ENCODE measurements around the gene APBB2.

APBB2 gene

DNA sequence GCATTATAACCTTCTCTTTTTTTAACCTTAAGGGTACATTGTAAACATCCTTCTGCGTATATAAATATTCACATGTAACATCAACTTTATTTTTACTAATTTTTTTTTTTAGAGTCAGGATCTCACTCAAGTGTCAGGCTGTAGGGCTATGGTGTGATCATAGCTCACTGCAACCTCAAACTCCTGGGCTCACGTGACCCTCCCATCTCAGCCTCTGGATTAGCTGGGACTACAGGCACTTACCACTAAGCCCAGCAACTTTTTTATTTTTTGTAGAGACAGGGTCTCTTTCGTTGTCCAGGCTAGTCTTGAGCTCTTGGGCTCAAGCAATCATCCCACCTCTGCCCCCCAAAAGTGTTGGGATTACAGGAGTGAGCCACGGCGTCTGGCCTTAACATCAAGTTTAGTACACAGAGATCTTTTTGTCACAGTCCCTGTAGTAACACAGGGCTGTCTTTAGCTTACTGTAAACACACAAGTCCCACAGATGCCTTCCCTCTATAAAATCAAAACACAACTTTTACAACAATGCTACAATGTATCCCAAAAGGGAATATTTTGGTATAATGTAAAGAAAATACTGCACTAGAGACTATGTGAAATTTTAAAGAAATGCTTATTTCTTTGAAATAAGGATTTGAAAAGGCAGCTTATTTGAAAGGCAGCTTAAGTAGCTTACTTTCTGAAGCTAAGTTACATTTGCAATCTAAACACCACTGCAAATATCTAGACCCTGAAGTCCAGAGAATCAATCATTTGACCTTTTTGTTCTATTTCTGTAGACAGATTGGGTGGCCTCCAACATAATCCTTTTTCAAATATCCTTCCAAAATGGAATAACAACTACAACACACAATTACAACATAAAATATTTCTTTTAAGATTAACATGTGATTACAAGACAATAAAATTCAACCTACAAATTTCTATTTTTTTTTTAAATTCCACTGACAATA lies 116.0 kb downstream of the APBB2 start:
- no peak for DNase-seq (ENCODE audit: low read depth)

DNA sequence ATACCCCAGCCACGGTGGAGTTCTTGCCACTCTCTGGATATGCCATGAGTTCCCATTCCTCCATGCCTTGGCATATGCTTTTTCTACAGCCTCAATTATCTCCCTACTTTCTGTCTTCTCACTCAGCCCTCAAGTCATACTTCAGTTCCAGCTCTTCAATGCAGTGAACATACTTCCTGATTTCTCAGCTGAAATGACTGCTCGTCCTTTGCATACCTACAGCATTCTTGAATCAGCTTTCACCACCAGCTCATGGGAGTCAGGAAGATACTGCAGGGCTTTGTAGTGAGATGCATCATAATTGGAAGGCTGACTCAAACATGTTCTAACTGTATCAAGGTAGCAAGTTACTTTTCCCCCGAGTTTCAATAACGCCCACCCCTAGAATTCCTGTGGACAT lies 118.4 kb downstream of the APBB2 start:
- DNase-seq (ENCODE audit: low read depth) = no peak

DNA sequence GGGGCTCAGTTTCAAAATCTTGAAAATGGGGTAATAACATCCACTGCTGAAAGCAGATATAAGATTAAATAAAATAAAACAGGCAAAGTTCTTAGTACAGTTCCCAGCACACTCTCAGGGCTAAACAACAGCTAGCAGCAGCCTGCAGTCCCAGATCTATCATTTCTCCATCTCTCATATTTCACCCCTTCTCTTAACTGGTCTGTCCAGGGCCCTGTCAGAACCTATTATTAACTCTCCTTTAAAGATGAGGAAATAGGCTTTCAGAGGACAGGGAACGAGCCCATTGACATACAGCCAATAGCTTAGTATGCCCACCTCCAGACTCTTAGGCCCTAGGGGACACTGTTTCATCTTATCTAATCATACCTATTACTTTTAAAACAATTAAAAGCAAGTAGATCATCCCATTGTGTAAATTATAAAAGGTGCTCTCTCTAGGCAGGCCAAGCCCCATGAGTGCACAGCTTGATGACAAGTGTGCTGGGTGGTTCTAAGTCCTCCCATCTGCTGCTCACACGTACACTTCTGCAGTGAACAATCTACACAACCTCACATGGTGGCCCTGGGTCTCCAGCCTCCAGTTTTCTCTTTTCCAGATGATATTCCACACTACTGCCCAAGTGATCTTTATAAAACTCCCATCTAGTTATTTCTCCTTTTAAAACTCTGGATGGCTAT lies 119.0 kb downstream of the APBB2 start:
- DNase-seq (ENCODE audit: low read depth) = no peak

DNA sequence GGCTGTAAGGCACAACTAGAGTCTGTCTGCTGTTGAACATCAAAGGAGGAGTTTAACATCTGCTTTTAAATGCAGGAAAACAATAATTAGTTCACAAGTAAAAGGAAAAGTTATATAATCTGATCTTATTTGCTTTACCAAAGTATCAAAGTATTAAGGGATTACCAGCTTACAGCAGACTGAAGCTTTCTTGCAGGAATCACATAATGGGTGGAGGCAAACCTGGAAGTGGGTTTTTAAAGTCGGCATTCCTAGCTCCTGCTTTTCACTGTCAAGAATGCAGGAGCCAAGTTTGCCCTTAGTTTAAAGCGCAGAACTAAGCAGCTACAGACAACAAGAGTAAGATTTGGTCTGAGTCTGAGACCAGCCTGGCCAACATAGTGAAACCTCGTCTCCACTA lies 122.2 kb downstream of the APBB2 start:
- DNase-seq (ENCODE audit: low read depth) = no peak

DNA sequence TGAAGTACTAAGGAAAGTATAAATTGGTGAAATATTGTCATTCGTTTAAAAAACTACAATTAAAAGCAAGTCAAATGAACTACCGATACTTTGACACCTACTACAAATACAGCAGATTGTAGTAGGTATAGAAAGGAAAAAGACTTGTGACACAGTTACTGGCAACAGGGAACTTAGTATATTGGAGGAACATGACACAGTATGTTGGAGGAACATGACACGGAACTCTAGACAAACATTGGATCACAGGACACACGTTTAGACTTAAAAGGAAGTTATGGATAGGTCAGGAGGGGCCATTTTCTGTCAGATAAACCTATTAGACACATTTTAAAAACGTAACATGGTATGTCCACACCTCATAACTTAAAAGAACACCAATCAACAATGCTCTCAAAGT lies 132.5 kb downstream of the APBB2 start:
- DNase-seq (ENCODE audit: low read depth) = no peak

DNA sequence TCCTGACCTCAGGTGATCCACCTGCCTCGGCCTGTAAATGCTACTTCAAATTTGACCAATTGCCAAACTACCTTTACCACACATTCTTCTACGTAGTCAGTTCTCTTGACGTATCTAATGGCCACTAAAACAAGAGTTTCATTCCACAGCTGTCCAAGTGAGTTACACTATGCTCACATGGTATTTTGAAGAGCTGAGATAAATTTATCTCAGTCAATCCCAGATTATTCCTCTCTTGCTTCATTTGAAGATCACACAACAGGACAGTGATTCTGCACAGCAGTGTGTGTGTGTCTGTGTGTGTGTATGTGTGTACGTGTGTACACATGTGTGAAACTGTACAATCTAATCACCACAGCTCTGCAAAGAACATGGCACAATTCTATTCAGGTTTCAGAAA lies 133.4 kb downstream of the APBB2 start:
- DNase-seq (ENCODE audit: low read depth) = no peak

DNA sequence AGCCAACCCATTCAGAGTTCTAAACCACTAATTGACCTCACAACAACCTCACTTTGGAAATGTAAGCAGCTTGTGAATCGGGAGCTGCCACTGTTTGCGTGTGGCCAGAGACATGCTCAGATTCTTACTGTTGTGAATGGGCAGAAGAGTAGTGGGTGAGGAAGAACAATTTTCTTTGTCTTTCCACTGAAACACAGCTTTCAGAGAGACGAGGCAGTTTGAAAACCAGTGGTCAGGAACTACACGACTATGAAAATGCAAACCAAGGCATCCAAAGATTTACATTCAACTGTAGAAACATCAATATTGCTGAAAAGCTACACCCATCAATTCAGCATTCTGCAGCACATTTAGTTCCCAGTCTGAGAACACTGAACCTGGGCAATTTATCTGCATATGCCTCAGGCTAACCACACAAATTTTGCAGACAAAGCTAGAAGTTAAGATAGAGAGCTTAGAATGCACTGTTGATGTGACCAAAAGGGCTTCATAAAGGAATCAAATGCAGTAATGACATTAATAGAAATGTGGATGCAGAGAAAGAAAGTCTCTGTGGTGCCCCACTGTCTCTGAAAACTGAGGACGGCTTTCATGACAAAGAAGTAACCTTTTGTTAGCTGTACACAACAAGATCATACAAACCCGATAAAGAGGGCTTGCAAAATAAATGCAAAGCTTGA lies 134.3 kb downstream of the APBB2 start:
- no peak for DNase-seq (ENCODE audit: low read depth)

DNA sequence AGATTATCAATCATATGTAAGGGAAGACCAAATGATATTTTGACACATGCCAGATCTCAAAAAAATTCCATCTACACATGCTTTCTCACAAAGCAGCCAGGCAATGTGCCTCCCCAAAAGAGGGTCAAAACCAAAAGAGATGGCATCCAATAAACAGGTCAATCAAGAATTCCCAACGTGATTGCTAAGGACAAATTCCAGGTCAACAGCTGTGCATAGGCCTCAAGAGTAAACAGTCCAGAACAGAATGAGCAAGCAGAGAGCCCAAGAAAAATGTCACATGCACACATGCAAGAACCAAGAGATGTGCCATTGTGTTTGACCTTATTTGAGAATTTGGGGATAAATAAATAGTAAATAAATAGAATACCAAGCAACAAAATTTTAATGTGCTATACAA lies 136.7 kb downstream of the APBB2 start:
- DNase-seq (ENCODE audit: low read depth) = no peak

DNA sequence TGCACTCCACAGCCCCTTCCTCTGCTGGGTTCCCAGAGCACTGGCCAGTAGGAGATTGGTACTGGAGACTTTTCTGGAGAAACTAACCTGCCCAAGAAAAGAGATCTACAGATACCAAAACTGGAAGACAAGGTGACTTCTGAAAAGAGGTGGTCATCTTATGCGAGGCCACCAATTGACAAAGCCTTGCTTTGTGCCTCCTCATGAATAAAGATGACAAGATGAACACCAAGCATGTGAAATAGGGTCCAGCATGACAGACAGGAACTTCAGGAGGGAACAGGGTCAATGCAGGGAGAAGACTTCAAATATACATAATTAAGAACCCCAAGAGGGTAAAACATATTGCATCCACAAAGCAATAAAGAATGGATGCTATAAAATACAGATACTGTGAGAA lies 137.9 kb downstream of the APBB2 start:
- DNase-seq (ENCODE audit: low read depth) = no peak

DNA sequence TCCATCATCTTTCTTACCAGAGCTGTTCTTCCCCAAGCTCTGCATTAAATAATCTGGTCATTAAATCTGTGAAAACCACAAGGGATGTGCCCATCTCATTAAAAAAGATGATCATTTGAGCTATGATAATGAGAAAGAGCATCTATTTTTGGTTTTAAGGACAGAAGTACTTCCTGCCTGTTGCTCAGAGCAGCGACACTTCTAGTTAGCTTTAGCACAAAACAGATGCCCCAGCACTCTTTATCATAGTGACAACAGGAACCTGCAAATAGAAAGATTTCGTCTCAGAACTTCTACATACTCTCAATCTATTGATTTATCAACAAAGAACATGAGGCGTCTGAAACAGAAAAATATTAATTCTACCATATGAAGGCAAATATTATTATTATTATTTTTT lies 140.1 kb downstream of the APBB2 start:
- no peak for DNase-seq (ENCODE audit: low read depth)

DNA sequence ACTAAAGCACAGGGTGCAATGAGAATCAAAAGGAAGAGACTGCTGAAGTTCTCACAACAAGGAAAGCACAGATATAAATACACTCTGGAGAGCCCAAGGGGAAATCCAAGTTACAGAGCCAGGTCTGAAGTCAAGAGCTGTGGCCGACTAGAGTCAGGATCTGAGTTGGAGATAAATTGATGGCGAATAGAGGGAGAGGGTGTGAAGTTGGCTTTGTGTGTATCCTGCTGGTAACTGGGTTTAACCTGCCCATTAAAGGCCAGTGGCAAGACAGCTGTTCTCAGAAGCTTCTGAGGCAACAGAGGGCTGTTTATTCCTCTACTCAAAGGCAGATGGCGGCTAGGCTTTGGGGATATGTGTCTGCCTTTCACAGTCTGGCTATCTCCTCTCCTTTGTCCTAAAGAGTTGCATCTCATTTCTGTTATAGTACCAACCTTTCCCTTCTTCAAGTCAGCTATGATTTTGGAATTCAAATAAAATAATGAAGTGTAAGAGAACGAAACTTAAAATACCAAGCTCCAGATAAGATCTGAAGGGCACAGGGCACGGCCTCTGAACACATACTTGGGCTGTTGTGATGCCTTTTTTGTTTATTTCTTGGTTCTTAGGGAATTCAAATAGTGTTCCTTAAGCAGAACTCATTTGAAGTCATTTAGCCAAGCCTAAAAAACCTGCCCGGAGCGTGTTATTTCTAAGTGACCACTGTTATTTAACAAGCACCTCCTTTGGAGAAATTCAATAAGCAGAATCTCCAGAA lies 142.1 kb downstream of the APBB2 start:
- DNase-seq (ENCODE audit: low read depth) = no peak

DNA sequence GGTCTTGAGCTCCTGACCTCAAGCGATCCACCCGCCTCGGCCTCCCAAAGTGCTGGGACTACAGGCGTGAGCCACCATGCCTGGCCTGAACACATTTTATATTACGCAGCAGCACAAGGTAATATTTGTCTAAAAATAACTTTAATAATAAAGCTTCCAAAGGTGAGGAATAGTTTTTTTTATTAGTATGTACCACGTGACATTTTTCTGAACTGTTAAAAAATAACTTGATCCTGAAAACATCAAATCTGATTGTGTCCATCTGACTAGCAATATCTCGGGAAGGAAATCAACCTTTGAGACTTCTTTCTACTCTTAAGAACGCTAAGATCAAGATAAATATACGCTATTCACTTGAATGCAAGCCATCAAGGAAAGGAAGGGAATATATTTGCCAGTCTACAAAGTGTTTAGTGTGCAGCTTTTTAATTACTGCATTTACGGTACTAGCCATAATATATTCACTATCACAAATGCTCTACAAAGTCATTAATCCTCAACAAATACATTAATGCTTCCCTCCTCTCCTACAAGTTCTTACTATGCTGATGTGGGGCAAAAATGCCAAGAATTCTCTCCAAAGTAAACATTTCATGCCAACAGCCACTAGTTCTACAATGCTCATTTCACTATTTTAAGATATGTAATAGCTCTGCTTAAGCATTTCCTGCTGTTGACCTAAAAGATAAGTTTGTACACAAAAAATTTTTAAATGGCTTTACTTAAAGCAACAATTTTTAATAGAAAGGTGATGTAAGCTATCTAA lies 143.6 kb downstream of the APBB2 start:
- no peak for DNase-seq (ENCODE audit: low read depth)

DNA sequence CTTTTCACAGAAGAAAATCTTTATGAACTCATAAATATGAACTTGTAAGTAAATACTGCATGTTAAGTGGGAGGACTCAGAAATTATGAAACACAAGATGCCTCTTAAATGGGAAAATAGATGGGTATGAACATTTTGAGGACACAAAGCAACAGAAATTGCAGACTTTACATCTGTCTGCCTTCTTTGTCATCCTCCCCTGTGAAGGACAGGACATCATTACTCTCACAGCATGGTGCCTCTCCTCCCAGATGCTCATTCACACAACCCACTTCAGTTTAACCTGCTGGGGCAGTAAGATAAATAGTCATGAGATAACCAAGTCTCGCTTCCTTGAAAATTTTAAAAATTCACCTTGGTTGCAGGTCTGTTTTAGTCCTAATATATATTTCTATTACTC lies 144.5 kb downstream of the APBB2 start:
- no peak for DNase-seq (ENCODE audit: low read depth)

DNA sequence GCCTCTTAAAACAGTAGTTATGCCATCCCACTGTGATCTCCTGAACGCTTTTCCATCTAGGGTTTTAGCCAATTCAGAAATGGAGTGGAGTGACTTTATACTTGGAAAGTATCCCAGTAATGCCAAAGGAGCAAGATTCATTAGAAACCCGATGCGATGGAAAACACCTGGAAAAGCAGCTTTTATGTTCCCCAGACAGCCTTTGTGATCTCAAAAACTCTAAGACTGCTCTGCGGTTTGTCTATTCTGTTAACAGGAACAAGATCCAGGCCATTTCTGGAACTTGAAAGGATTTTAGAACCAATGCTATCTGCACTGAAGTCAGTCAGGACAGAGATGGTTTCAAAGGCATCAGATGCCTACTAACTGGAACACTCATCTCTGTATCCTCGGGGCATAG lies 145.1 kb downstream of the APBB2 start:
- no peak for DNase-seq (ENCODE audit: low read depth)

DNA sequence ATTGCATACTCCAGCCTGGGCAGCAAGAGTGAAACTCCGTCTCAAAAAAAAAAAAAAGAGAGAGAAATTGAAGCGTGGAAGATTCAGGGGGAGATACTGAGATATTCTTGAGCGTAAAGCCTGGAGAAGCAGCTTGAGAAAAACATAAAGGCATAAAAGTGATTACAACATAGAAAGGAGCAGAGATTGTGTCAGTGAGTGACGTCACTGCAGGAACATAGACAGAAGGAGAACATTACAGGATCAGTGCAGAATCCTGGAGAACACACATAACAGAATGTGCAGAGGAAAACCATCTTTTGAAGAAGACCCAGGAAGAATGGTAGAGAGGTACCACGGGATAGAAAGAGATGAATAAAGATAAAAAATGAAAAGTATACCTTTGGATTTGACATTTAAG lies 147.0 kb downstream of the APBB2 start:
- no peak for DNase-seq (ENCODE audit: low read depth)

DNA sequence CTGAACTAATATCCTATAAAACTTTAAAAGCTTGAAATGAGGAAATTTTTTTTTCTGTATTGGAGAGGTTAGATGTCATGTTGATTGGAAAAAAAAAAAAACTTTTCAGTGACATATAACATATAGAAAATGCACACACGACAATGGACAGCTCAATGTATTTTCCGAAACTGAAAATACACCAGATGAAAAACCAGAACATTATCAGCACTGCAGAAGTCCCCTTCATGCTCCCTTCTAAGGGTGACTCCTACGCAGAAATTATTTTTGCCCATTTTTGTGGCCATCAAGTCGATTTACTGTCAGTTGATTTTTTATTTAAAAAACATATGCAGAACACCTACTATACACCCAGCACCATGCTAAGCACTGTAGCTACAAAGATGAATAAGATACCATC lies 148.3 kb downstream of the APBB2 start:
- no peak for DNase-seq (ENCODE audit: low read depth)

DNA sequence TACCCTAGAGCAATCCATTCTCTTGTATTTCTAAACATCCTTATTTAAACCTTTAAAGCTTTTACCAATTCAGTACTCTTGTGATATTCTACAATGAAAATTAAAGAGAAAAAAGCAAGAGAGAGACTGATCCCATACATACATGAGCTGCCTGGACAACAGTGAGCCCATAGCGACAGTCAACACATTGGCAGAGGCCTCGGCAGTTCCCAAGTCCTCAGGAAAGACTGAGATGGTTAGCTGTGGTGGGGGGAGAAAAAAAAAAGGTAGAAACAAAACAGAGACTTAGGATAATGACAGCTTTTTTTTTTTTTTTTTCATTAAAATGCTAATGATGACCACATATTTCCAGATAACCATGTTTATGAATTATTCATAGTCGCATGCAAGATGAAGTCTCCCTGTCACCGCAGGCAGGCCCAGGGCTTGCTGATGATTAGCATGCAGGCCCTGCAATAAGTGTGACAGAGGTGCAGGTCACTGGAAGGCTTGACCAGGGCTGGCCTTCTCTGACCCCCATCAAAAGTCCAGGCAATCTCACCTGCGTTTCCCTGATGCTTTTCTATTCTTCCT lies 148.8 kb downstream of the APBB2 start:
- DNase-seq (ENCODE audit: low read depth) = no peak

DNA sequence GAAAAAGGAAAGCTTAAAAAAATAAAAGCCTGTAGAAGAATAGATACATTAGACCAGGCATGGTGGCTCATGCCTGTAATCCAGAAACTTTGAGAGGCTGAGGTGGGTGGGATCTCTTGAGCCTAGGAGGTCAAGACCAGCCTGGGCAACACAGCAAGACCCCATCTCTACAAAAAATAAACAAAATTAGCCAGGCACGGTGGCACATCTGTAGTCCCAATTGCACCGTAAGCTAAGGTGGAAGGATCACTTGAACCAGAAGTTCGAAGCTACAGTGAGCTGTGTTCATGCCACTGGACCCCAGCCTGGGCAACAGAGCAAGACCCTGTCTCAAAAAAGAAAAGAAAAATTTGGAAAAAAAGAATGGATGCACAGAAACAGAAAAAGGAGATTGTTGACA lies 149.4 kb downstream of the APBB2 start:
- DNase-seq (ENCODE audit: low read depth) = no peak

DNA sequence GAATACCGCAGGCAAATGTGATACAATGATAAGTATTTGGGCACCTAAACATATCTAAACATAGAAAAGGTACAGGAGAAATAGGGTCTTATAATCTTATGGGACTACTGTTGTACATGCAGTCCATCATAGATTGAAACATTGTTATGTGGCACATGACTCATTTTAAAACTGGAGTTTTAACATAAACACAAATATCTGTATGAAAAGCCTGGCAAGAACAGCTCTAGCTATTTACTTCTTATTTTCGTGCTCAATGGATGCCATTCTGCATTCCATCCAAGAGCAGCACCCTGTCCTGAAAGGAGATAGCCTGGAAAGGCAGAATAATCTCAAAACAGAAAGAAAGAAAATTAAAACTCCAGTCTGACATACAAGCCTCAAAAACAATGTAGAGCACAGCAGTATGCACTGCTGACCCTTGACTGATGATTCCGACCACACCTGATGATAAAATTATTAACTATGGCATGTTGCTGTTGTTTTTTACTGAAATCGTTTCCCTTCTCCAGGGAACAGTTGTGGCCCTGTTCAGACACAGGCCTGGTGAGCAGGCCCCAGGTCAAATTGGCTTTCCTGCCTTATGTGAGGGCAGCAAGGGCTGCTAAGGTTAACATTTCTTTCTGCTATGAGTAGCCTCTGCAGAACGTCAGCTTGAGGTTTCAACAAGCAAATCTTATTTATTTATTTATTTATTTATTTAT lies 152.7 kb downstream of the APBB2 start:
- no peak for DNase-seq (ENCODE audit: low read depth)
